Left ventricle myocardium superior (tissue), 1 donor: ENCODE results near the gene RSPO1. TPM values are rescaled to one million over a fixed set of nuclear protein-coding genes. Genes with fewer than 3 reads are reported as not detected.
A peak's percentile ranks its signal among the peaks of the same experiment; 100 is the strongest.

ENCODE experiments used
- ATAC-seq: fragments of 200-7000 bp; cut with Tn5 transposase; one replicate; pipeline ENCODE4 v1.9.1; 2020; ENCODE audit warnings: mild to moderate bottlenecking, moderate library complexity
- DNase-seq: peaks from one replicate; pipeline ENCODE4 v3.0.0-alpha.2; 2020
- intact Hi-C: fragments of 100-400 bp; cut with micrococcal nuclease; formaldehyde crosslinking; loops from one replicate; pipeline ENCODE4 v1.11.0; 2022
- total RNA-seq: library from RNA; stranded (reverse); fragmentation: NEBNext Ultra II Directional; extraction: Animal tissue kit (Norgen Biotek cat#: 25700); gene quantifications from one replicate; pipeline ENCODE4 v1.2.1, GENCODE V29; 2021
- donor health status: DM: no; HTN: yes; CAD: no; lungs with severe emphysema.

The RSPO1 gene
- total RNA-seq, 1 donor from 2014 or later: 0.47 TPM

DNA sequence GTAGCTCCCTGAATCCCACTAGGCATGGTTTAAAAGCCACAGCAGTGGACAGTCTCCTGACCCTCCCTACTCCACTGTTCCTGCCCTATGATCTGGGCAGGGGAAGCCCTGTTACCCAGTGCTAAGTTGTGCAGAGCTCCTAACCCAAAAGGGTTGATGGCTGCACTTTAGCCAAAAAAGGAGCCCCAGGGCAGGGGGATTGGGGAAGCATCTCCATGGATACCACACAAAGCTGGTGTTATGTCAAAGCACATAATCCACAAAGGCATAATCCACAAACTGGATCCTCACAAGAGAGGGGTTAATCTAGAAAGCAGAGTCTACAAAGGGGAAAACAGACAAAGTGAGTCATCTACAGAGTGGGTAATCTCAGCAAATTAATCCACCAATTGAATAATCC is 5.7 kb downstream of the RSPO1 start:
- no peak for DNase-seq
- no peak for ATAC-seq
- intact Hi-C loops: no loop called here

DNA sequence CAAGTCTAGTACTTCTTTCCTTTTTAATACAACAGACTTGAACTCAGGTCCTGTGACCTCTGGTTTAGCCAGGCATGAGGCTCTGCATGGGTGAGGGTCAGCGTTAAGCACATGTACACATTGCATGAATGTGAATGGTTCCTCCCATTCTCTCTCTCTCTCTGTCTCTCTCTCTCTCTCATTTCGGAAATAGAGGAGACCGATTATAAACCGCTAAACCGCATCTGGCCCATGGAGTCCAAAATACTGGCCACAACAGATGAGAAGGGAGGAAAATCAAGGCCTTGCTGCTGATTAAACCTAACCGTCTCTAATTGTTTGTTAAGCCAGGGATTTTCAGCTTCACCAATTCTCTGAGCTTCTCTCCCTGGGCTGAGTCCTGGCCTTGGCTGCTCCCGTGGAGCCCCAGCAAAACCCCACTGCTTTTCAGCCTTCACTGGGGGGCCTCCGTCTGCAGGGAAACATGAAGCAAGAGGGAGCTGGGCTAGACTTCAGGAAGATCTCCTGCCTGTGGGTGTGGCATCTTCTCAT is 6.6 kb downstream of the RSPO1 start:
- no peak for DNase-seq
- intact Hi-C loops: no loop called here
- ATAC-seq: no peak

DNA sequence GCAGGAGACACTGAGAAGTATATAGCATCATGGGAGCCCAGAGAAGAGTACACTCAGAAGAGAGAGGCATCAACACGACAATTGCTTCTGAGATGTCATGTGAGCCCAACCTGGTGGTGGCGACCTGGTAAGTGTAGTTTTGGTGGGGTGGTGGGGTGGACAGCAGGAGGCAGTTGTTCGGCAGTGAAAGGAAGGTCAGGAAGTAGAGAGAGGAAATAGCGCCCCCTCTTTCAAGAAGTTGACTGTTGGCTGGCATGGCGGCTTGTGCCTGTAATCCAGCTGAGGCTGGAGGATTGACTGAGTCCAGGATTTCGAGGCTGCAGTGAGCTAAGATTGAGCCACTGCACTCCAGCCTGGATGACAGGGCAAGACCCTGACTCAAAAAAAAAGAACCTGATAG is 12.6 kb downstream of the RSPO1 start:
- DNase-seq: no peak
- intact Hi-C loops: no loop called here
- no peak for ATAC-seq

DNA sequence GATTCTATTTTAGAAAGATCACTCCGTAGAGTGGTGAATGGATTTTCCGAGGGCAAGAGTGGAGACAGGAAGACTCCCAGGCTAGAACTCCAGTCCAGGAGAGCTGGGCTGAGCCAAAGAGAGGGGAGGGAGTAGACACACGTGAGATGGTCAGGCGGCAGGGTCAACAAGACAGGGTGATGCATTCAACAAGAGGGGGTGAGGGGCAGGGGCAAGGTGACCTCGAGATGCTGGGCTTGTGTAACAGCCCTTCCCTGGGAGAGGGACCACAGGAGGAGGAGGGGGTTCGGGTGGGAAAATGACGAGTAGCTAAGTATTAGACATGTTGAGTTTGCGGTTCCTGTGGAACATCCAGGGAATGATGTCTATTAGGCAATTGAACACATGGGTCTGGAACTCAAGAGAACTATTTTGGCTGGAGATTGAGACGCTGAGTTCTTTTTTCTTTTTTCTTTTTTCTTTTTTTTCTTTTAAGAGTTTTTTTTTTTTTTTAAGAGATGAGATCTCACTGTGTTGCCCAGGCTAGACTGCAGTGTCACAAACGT is 13.3 kb downstream of the RSPO1 start:
- ATAC-seq (no peak), DNase-seq (no peak)
- intact Hi-C loops: no loop called here

DNA sequence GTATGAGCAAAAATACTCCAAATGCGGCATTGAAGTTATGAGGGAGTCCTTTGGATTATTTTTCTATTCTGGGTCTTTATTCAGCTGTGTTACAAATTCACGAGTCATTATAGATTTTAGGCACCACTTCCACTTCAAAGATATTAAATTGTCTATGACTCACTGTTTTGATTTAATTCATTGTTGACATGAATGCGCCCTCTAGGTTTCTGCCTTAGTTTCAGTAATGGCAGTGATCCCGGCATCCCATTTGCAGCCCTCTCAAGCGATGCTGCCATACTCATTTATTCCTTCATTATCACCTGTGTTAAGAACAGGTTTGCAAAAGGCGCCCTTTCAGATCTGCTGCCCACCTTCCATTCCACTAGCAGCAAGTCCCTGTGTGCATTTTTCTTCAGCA is 14.0 kb downstream of the RSPO1 start:
- ATAC-seq (no peak), DNase-seq (no peak)
- intact Hi-C loops: no loop called here

DNA sequence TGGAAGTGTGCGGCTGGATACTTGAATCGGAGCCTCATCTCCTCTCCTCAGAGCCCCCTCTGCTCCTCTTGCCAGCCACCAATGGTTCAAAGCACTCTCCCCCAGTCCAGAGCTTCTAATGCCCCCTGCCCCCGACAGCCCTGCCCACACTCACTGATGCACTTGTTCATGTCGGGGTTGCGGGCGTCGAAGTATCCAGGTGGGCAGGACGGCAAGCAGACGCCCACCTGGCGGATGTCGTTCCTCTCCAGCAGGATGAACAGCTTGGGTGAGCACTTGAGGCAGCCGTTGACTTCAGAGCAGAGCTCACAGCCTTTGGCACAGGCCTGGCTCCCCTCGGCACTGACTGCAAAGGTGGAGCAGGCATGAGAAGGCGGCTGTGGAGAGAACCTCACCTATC is 18.4 kb downstream of the RSPO1 start:
- ATAC-seq (no peak), DNase-seq (no peak)
- intact Hi-C loops: no loop called here

DNA sequence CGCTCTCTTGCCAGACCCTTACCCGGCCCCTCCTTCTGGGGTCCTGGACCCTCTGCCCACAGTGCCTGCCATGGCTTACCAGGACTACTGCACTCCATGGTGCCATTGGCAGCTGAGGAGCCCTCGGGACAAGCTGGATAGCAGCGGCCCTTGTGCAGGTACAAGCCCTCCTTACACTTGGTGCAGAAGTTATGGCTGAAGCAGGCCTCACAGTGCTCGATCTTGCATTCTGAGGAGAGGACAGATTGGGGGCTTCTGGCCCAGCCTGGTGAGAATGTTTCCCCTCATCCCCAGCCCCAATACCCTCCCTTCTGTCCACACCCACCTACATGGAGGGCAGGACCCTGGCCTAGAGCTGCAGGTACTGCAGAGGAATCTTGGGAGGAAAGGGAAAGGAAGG is 20.6 kb downstream of the RSPO1 start:
- no peak for ATAC-seq
- no peak for DNase-seq
- intact Hi-C loops: no loop called here

DNA sequence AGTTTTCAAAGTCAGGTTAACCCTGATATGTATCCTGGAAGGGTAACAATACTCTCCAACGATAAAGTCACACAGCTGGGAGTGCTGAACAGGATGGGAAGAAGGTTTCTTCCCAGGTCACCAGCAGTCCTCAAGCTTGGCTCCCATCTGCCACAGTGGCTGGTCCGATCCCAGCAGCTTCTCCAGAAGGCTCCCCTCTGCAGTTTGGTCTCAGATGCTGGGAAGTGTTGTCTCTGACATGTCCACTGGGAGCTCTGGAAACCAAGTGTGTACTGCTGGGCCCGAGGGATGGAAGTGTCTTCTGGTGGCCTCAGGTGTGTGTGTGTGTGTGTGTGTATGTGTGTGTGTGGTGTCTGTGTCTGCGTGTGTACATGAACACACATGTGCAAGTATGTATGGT is 22.5 kb downstream of the RSPO1 start:
- ATAC-seq (no peak), DNase-seq (no peak)
- intact Hi-C loops: no loop called here

DNA sequence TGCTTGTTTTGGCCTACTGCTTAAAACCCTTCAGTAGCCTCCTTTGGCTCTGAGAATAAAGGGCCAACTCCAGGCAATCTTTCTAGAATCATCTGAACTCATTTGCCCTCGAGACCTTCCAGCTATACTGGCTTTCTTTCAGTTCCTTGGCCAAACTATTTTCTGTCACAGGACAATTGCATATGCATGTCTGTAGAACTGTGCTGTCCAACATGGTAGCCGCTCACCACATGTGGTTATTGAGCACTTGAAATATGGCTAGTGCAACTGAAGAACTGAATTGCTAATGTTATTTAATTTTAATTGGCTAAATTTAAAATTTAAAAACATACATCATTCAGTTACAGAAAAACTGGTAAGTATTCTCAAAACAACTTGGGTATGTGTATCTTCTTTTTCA is 24.7 kb downstream of the RSPO1 start:
- intact Hi-C loops: no loop called here
- ATAC-seq (no peak), DNase-seq (no peak)

DNA sequence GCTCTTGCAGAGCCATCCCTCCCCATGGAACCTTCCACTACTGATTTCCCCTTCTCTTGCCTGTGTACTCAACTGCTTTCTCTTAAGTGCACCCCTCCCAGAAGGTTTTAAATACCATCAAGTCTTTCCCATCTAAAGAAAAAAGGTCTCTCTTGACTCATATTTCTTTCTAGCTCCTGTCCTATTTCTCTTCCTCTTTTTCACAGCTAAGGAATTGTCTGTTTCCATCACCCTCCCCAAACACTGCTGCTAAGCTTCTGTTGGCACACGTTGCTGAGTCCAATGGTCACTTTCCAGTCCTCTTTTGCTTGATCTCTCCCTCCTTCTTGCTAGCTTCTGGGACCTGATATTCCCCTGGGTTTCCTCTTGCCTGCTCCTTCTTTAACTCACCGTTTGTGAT is 25.7 kb downstream of the RSPO1 start:
- DNase-seq (no peak), ATAC-seq (no peak)
- intact Hi-C loops: no loop called here

DNA sequence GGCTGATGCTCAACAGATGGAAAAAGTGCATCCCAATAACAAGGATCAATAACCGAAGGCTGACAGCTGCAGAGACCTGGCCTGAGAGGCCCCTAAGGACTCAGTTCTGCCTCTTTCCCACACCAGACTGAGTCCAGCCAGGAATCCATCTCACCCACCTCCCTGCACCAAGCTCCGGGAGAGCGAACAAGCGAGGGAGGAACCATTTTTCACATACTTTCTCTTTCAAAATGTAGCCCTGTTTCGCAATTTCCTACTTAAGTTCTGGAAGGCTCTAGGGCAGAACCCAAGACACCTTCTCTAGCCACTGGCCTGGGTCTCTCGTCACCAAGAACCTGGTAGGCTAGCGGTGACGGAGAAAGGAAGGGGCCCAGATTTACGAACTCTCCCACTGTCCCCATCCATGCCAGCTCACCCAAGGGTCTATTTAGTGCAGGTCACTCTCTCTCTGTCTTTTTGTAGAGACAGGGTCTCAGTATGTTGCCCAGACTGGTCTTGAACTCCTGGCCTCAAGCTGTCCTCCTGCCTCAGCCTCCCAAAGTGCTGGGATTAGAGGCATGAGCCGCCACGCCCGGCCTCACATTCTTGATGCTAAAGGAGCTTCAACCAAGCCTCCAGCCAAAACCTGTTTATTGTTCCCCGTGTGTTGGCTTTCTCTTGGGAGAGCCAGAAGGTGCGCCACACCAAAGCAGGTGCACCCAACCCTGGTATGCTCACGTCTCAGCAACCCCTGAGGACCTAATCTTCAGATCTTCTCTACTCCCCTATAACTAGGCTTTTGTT is 28.0 kb downstream of the RSPO1 start:
- ATAC-seq (no peak), DNase-seq (no peak)
- intact Hi-C loops: no loop called here

DNA sequence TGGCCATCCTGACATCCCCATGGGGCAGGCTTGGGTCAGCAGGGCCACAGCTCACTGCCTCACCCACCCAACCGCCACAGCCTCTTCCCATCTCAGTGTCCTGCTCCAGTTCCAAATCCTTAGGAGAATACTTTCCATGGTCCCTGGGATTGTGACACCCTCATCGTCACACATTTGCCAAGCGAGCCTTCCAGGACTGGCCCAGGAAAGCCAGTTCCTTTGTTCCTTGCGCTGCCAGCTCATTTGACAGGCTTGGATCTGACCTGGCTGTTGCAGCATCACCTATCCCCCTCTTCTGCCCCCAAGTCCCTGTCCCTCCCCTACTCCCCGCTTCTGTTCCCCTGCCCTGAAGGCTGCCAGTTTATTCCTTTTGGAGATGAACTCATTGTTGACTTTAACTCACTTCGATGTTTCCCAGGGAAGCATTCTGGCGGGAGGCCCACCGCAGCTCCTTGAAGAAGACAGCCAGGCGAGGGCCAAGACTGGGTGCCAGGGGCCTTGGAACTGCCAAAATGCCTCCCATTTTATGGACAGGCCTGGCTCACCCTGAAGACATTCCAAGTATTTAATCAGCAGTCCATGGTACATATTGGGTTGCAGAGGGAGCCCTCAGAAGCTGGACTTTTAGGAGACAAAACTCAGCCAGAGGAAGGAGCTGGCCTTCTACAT is 28.8 kb downstream of the RSPO1 start:
- intact Hi-C loops: no loop called here
- DNase-seq (no peak), ATAC-seq (no peak)

DNA sequence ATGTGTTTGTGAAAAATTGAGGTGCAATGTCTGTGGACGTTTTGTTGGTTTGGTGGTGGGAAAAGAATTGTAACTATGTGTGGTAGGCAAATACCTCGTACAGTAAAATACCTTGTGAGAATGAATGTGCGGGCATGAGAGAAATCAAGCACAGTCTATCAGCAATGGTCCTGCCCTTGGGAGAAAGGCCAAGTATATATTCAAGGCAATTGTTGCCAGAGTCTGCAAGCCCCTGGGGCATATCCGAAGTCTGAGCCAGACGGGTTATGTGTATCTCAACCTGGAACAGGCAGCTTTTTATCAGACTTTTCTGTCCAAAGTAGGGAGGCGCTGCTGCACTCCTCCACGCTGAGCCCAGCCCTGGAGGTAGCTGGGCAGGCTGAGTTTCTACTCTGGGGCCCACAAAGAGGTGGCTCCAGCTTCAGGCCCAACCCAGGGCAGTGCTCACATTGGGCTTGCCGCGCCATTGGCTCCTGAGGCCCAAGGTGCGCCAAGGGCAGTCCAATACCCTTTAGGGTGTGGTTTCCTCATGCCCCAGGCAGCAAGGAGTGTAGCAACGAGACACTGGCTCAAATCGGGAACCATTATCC is 29.5 kb downstream of the RSPO1 start:
- no peak for DNase-seq
- intact Hi-C loops: no loop called here
- ATAC-seq: no peak

DNA sequence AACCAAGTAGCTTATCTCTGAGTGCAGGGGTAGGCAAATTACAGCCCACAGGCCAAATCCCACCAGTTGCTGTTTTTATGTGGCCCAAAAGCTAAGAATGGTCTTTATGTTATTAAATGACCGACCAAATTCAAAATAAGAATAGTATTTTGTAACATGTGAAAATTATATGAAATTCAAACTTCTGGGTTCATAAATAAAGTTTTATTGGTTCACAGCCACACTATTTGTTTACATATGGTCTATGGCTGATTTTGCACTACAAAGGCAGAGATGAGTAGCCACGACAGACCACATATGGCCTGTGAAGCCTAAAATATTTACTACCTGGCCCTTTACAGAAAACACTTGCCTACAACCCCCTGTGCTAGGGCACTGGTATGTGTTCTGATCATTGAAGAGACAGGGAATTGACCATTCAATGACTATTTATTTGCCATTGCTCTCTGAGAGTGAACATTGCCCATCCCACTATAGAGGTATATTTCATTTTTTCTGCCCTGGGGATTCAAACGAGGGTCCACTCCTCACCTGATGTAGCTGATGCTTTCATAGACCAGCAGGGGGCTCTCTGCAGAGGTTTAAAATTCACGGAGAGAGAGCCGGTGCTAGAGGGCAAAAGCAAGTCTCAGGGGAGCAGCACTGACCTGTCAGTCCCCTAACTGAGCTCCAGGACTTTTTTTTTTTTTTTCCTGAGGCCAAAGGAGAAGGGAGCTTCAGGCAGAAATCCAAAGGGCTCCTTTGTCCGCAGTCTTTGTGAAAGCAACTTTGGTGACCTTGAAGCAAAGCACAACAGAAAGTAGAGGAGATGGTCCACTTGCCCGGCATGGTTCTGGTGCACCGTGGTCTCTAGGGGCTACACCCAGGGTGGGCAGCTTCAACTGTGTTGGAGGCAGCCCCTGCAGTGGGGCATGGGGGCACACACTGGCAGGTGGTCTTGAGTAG is 31.7 kb downstream of the RSPO1 start:
- intact Hi-C loops: no loop called here
- DNase-seq (no peak), ATAC-seq (peak; percentile 49)

DNA sequence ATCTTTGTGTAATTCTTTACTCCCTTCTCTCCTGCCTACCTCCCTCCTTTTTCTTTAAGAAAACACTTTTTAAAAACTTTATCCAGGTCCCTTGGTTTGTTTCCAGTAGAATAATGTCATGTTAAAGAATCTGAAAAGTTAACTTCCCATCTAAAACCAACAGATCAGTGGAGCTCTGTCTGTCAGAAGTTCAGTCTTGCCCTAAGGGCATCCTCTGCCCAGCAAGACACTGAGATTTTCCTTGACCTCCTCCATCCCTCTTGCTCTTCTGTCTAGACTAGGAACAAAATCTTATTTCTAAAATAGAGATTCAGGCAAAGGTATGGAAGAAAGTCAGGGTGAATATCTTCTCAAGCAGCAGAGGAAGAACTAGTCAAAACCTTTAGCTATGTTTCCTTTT is 33.3 kb downstream of the RSPO1 start:
- DNase-seq (no peak), ATAC-seq (no peak)
- intact Hi-C loops: no loop called here

DNA sequence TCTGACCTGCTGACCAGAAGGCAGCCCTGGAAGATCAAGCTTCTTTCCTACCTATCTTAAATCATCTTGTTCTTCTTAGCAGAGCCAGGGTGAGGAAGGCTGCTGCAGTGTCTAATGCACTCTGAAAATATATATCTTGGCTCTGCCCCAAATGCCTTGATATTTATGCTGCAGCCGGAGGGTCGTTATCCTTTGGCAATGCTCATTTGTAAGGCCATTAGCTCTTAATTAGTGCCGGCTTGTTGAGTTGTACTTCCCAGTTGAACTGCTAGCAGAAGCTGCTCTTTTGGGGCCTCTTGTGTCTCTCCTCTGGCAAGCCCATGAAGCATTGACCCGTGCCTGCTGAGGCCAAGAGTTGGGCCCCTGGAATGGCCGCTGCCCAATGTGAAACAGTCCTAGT is 34.8 kb downstream of the RSPO1 start:
- DNase-seq (no peak), ATAC-seq (no peak)
- intact Hi-C loops: no loop called here

DNA sequence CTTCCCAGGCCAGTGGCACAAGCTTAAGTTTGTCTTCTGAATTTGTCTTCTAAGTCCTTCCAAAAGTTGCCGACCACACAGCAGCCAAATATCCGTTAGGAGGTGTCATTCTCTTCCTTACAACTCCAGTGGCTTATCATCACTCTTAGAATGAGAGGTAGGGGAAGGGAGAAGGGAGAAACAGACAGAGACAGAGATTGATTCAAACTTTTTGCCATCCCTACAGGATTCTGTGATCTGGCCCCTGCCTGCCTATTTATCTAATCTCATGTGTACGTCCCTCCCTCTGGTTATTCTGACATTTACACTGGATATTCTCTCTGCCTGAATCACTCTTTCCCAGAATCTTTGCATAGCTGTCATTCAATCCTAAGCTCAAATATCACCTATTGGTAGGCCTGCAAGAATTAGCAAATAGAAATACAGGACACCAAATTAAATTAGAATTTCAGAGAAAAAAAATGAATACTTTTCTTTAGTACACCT is 38.5 kb downstream of the RSPO1 start:
- intact Hi-C loops: no loop called here
- ATAC-seq (peak; percentile 38), DNase-seq (no peak)

DNA sequence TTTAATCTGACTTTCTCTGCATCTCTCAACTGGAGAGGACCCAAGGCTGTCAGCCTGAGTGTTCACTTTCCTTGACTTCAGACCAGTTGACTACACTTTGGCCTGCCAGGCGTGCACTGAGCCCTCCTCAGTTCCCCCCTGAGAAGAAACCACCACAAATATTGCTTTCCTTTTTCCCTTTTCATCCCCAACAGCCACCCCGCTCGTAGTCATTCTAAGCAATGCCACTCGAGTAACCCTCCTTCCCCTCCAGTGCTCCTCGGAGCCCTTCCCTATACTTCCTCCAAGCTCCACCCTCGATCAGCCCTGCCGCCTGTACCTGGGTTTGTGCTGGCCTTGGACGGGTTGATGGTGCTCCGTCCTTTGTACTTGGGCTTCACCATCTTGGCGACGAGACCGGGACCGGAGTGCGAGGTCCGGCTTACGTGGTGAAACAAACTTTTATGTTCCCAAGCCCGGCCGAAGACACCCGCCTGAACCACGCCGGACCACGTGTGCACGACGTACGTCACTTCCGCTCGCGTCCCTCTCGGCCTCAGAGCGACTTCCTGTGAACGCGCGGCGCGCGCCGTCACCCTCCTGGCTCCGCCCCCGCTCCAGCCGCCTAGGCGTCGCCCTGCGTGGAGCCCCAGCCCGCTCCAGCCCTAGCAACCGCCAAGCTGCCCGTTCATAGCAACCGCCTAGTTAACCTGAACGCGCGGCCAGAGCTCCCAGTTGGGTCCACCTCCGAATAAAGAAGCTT is 39.1 kb downstream of the RSPO1 start, which contains the start of gene GNL2:
Gene GNL2 (minus strand): TSS at position 498 of the 742 bp plus-strand sequence. CDS start 115 bp downstream, at position 383.
- ATAC-seq (peak; percentile 100), DNase-seq (peak; percentile 99)
- intact Hi-C loops: no loop called here
